Erythroblast (primary cell): ENCODE measurements around the gene ATP7A.

Source experiments
- GATA1 ChIP-seq: IDR thresholded peaks from 2 replicates; pipeline ENCODE4 v1.6.1; 2011; ENCODE audit warnings: low read depth, mild to moderate bottlenecking, control low read depth, low read length, moderate library complexity
- POLR2A ChIP-seq: IDR thresholded peaks from 2 replicates; pipeline ENCODE4 v1.6.1; 2011; ENCODE audit warnings: mild to moderate bottlenecking, low read length

DNA sequence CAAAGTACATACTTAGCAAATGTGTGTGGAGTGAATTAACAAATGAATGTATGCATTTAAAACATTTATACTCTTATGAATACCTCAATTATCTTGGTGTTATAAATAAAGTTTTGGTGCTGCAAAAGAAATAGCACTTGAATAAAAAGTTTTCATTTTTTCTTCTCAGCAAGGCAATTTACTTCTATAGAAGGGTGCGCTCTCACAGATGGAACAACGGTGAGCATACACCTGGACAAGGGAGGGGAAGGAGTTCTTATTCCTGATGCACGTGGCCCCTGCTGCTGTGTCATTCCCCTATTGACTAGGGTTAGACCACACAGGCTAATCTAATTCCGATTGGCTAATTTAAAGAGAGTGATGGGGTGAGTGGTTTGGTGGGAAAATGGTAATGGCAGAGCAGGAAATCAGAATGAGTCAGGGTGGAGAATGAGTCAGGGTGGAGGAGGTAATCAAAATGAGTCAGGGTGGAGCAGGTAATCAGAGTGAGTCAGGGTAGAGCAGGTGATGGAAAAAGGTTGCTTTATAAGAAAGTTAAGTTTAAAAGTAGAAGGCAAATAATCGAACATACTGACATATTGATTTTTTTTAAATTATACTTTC lies 165.4 kb downstream of the ATP7A start:
- TF ChIP-seq POLR2A (no peak), GATA1 (no peak)
